ENCODE results near the gene GRP. TPM values are rescaled to one million over a fixed set of nuclear protein-coding genes. Genes with fewer than 3 reads are reported as not detected.

The GRP gene
- total and polyA plus RNA-seq, 10 of the 15 experiments (the other 5 are each of a cell fraction or from before 2014, with no cell fraction given), result not detected

DNA sequence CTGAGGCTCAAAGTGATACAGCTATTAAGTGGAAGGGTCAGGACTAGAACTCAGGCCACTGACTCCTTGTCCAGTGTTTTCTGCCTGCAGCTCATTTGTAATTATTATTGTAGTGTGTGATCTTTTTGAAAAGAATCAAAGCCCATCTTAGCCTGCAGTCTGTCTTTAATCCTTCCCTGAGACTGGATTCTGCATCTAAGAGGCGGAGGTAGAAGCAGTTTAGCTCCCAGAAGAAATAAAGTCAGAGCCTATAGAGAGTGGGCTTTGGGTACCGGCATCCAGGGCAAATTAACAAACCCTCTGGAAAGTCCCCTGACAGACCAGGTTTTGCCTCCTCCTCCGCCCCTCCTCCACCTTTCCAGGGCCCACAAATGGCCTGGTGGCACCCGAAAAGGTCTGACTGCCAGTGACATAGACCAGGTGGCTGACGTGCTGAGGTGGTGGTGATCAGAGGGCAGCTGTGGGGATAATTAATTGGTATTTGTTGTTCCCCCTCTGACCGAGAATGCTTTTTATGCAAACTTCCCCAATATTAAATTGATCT, 55.5 kb downstream of the GRP start:
- Histone ChIP-seq H3K4me1 (ENCODE audit: control insufficient read depth, insufficient read depth, low read length) (no peaks in the 10 kb centered on the region), H3K4me2 (ENCODE audit: control insufficient read depth, insufficient read depth) (no peak overlapping the region), H2AFZ (ENCODE audit: control insufficient read depth, low read depth, low read length) (no peak overlapping the region), H3K36me3 (ENCODE audit: control insufficient read depth in 2 of 2, insufficient read depth in 2 of 2, low read length in 1 of 2) (no peaks in the 10 kb centered on the region), H3K27ac (ENCODE audit: control insufficient read depth, insufficient read depth) (no peak overlapping the region), H3K9me3 (replicated peaks; ENCODE audit: control insufficient read depth, insufficient read depth, low read length) (no peaks in the 10 kb centered on the region; the same call in 2 of the 3 replicates), H3K4me3 (no peak overlapping the region), H4K20me1 (ENCODE audit: control insufficient read depth, insufficient read depth) (no peaks in the 10 kb centered on the region), H3K9ac (ENCODE audit: control insufficient read depth, insufficient read depth, low read length) (no peak overlapping the region), H3K27me3 (replicated peaks in 1 of 2; ENCODE audit: control insufficient read depth in 2 of 2, insufficient read depth in 2 of 2, low read length in 1 of 2) (peaks cover 20 to 32% of the 10 kb centered on the region in 2 experiments), H3K79me2 (ENCODE audit: control insufficient read depth, insufficient read depth, low read length) (no peaks in the 10 kb centered on the region)
- BruUV-seq (replicated peaks), result no TSS peak
- whole genome bisulfite sequencing (ENCODE audit: insufficient coverage, insufficient replicate concordance, low lambda C conversion rate, missing lambda C conversion rate), result 1% methylated on average over 6 of the region's 6 CpGs
- ChIA-PET RAD21 (ENCODE audit: unreplicated experiment) (no interaction called here), CTCF (no interaction called here), SMC1A (ENCODE audit: uncharacterized antibody, unreplicated experiment) (interaction anchor here (1.4 kb wide), 1 partner anchor 26 kb away, joined by 4 read pairs; no protein-coding TSS in a partner anchor), POLR2A (no interaction called here)
- no peak for TF ChIP-seq NFYA (IDR thresholded peaks at IDR 0.05; ENCODE audit: borderline replicate concordance, low read depth, low read length)
- TF ChIP-seq CHD4 (IDR thresholded peaks at IDR 0.05), result no peak
- no peak for TF ChIP-seq MLLT1 (IDR thresholded peaks at IDR 0.05)
- intact Hi-C loops (cut with micrococcal nuclease; ENCODE audit: unreplicated experiment), result no loop called here
- ATAC-seq, result no peak
- no peak for DNase-seq (ENCODE audit: low read depth, low spot score)
- in situ Hi-C loops (cut with MboI), result no loop called here
- FAIRE-seq, result no peak

GRCh38 chr18:59276047-59276446, 56.1 kb downstream of the GRP start:
- DNase-seq (ENCODE audit: low read depth, low spot score) (no peak), FAIRE-seq (no peak), ATAC-seq (no peak)
- no peak overlapping the region for H3K27ac ChIP-seq (ENCODE audit: control insufficient read depth, insufficient read depth)
- no peak overlapping the region for H3K4me3 ChIP-seq
- ChIA-PET RAD21 (ENCODE audit: unreplicated experiment) (no interaction called here), SMC1A (ENCODE audit: uncharacterized antibody, unreplicated experiment) (no interaction called here), POLR2A (no interaction called here), CTCF (no interaction called here)
- no peak overlapping the region for H3K9ac ChIP-seq (ENCODE audit: control insufficient read depth, insufficient read depth, low read length)
- no peak overlapping the region for H2AFZ ChIP-seq (ENCODE audit: control insufficient read depth, low read depth, low read length)
- H3K4me1 ChIP-seq (ENCODE audit: control insufficient read depth, insufficient read depth, low read length), result no peaks in the 10 kb centered on the region
- no peaks in the 10 kb centered on the region; the same call in 2 of the 3 replicates for H3K9me3 ChIP-seq (replicated peaks; ENCODE audit: control insufficient read depth, insufficient read depth, low read length)
- H3K27me3 ChIP-seq (replicated peaks in 1 of 2; ENCODE audit: control insufficient read depth in 2 of 2, insufficient read depth in 2 of 2, low read length in 1 of 2), result peaks cover 17 to 29% of the 10 kb centered on the region in 2 experiments
- no TSS peak for BruUV-seq (replicated peaks)
- H4K20me1 ChIP-seq (ENCODE audit: control insufficient read depth, insufficient read depth), result no peaks in the 10 kb centered on the region
- H3K36me3 ChIP-seq (ENCODE audit: control insufficient read depth in 2 of 2, insufficient read depth in 2 of 2, low read length in 1 of 2), result no peaks in the 10 kb centered on the region
- no peaks in the 10 kb centered on the region for H3K79me2 ChIP-seq (ENCODE audit: control insufficient read depth, insufficient read depth, low read length)
- 36% methylated on average over 5 of the region's 5 CpGs for WGBS (ENCODE audit: insufficient coverage, insufficient replicate concordance, low lambda C conversion rate, missing lambda C conversion rate)
- H3K4me2 ChIP-seq (ENCODE audit: control insufficient read depth, insufficient read depth), result no peak overlapping the region
- intact Hi-C loops (cut with micrococcal nuclease; ENCODE audit: unreplicated experiment) (no loop called here), in situ Hi-C loops (cut with MboI) (no loop called here)
- TF ChIP-seq ZNF592 (IDR thresholded peaks at IDR 0.05) (no peak), ZNF687 (IDR thresholded peaks at IDR 0.05) (no peak), BACH1 (IDR thresholded peaks at IDR 0.05; ENCODE audit: borderline replicate concordance) (no peak), ZZZ3 (IDR thresholded peaks at IDR 0.05; ENCODE audit: control insufficient read depth, insufficient read length, low read depth) (no peak)
